CD4-positive, alpha-beta T cell treated with Interleukin-4 for 4 hours (primary cell): ENCODE measurements around the gene LIFR.

ENCODE experiments used
- DNase-seq: peaks from one replicate; pipeline ENCODE4 v3.0.0-alpha.2; 2020

The LIFR gene

GRCh38 chr5:38465061-38465460 lies 91.4 kb downstream of the LIFR start:
- no peak for DNase-seq

- DNase-seq = no peak
These were observed 92.6 kb downstream of the LIFR start for GRCh38 chr5:38463634-38464521.

GRCh38 chr5:38462976-38463633 lies 93.3 kb downstream of the LIFR start:
- no peak for DNase-seq

- DNase-seq = no peak
These were observed 98.3 kb downstream of the LIFR start for GRCh38 chr5:38458174-38458573.

- no peak for DNase-seq
These were observed 99.6 kb downstream of the LIFR start for GRCh38 chr5:38456657-38457399.

GRCh38 chr5:38455796-38456330 lies 100.6 kb downstream of the LIFR start:
- DNase-seq = no peak

GRCh38 chr5:38453921-38454320 lies 102.5 kb downstream of the LIFR start:
- DNase-seq = no peak

- peak; percentile 59 for DNase-seq
These were observed 102.9 kb downstream of the LIFR start for GRCh38 chr5:38453506-38453905.

- no peak for DNase-seq
These were observed 104.2 kb downstream of the LIFR start for GRCh38 chr5:38452201-38452600.

- DNase-seq = no peak
These were observed 105.2 kb downstream of the LIFR start for GRCh38 chr5:38451074-38451725.

GRCh38 chr5:38450627-38451026 lies 105.8 kb downstream of the LIFR start:
- DNase-seq = no peak

GRCh38 chr5:38448568-38449350 lies 107.7 kb downstream of the LIFR start:
- DNase-seq = no peak

- no peak for DNase-seq
These were observed 108.7 kb downstream of the LIFR start for GRCh38 chr5:38447786-38448185.

GRCh38 chr5:38447056-38447455 lies 109.4 kb downstream of the LIFR start:
- no peak for DNase-seq

- no peak for DNase-seq
These were observed 110.4 kb downstream of the LIFR start for GRCh38 chr5:38446029-38446522.

- no peak for DNase-seq
These were observed 110.9 kb downstream of the LIFR start for GRCh38 chr5:38445374-38446028.

- no peak for DNase-seq
These were observed 113.1 kb downstream of the LIFR start for GRCh38 chr5:38443390-38443789.

GRCh38 chr5:38442247-38442573 lies 114.2 kb downstream of the LIFR start:
- no peak for DNase-seq

- peak; percentile 77 for DNase-seq
These were observed 114.8 kb downstream of the LIFR start for GRCh38 chr5:38441453-38442246.

- DNase-seq = no peak
These were observed 117.7 kb downstream of the LIFR start for GRCh38 chr5:38438757-38439156.
